GM13977 (cell line): Measurements from ENCODE around the gene FHL2.

ENCODE experiments used
- DNase-seq: peaks from one replicate; pipeline ENCODE4 v3.0.0; 2012; ENCODE audit warnings: low spot score
- in situ Hi-C: fragments of 300-500 bp; cut with MboI; formaldehyde crosslinking; loops from one replicate; pipeline ENCODE4 v1.12.0; 2022; ENCODE audit warnings: low sequenced_read_pairs, low pct_unique_long_range_greater_than_20kb, mixed read lengths, inconsistent platforms; ENCODE audit not compliant: unreplicated experiment
- TF ChIP-seq, protein P1 (sequence below): IDR thresholded peaks from 2 replicates; pipeline ENCODE4 v1.5.1; 2012; ENCODE audit warnings: mild to moderate bottlenecking, control low read depth; ENCODE audit not compliant: insufficient read depth; ENCODE audit errors: extremely low read depth, missing control alignments

Gene FHL2

DNA sequence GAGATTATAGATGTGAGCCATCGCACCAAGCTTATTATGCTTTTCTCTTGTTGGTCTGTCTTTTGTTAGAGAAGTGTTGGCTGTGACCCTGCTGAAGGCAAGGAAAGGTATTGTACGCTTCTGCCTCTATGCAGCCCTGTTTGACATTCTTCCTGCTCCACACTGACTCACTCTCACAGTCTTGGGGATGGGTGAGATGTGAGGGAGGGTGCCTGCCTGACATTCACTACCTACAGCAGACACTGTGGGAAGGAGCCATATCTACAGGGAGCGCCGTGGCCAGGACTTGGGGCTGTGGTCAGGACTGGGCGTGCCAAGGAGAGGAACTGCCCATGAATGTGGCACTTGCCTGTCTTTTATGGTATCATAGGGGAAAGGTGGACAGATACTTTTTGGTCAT lies 43.9 kb upstream of the FHL2 start:
- TF ChIP-seq, protein P1, sequence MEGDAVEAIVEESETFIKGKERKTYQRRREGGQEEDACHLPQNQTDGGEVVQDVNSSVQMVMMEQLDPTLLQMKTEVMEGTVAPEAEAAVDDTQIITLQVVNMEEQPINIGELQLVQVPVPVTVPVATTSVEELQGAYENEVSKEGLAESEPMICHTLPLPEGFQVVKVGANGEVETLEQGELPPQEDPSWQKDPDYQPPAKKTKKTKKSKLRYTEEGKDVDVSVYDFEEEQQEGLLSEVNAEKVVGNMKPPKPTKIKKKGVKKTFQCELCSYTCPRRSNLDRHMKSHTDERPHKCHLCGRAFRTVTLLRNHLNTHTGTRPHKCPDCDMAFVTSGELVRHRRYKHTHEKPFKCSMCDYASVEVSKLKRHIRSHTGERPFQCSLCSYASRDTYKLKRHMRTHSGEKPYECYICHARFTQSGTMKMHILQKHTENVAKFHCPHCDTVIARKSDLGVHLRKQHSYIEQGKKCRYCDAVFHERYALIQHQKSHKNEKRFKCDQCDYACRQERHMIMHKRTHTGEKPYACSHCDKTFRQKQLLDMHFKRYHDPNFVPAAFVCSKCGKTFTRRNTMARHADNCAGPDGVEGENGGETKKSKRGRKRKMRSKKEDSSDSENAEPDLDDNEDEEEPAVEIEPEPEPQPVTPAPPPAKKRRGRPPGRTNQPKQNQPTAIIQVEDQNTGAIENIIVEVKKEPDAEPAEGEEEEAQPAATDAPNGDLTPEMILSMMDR, result no peak
- no peak for DNase-seq
- in situ Hi-C loops, result no loop called here

DNA sequence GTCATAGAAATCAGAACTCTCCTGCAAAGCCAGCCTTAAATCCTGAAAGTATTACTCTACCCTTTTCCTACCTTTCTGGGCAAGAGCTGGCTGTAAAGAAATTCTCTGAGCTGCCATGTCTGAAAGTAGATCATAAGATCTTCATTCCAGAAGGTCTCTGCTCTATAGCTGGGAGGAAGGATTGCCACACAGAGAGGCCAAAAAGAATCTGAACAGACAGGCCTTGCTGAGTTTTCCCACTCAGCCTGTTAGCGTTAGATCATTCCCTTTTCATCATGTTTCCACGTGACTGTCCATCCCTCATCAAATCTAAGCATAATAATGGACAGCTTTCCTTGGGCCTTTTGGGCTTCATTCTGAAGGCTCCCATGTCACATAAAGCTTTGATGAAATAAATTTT lies 43.2 kb upstream of the FHL2 start:
- in situ Hi-C loops, result no loop called here
- no peak for DNase-seq

DNA sequence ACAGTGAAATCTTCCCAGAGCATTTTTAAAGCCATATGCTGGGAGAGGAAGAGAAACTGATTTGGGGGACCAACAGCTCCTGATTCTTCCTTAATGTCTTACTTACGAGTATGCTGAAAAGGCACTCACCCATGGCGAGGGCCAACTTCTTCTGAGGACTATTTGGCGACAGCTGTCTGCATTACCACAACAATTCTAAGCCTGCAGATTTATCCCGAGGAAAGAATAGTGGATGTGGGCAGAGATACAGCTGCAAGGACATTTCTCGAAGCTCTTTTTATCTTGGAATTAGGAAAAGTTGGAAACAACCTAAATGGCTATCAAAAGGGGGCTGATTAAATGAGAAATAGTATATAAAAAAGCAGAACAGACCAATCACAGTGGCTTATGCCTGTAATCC lies 40.3 kb upstream of the FHL2 start:
- no peak for DNase-seq
- in situ Hi-C loops, result no loop called here
- TF ChIP-seq, protein P1, result no peak

More for the DNA sequence above, 43.2 kb upstream of the FHL2 start:
- TF ChIP-seq, protein P1, result no peak

DNA sequence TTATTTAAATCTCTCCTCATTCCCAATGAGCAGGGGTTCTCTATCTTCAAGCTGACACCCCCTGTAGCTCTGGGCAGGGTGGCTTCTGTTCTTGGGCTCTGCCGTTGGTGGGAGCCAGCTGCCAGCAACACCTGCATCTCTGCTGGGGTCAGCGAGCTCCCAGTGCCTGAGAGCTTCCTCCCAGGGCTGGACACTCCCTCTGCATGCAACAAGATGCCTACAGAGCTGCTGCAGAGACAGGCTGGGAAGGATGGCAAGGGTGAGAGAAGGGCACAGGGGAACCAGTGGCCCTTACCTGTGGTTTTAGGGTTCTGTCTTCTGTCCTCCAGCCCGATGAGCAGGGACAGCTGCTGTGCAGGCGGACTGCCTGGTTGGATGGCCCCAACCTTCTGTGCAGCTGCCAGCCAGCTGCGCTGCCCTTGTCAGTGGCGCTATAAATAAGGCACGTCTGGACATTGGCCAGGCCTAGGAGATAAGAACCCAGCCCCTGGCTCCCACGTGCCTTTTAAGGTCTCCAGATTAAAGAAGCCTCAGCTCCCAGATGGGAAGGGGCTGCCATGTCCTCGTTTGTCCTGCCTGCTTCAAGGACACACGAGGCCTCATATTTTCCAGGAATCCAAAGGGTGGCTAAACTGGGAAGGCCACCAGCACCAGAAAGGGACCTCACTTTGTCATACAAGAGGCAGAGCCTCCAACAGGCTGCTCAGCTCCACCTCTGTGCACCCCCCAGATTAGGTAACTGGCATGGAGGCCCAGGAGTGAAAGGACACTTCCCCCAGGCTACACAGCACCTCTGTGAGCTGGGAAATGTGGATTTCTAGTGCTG lies 39.5 kb upstream of the FHL2 start:
- DNase-seq, result no peak
- in situ Hi-C loops, result no loop called here
- TF ChIP-seq, protein P1, result no peak

DNA sequence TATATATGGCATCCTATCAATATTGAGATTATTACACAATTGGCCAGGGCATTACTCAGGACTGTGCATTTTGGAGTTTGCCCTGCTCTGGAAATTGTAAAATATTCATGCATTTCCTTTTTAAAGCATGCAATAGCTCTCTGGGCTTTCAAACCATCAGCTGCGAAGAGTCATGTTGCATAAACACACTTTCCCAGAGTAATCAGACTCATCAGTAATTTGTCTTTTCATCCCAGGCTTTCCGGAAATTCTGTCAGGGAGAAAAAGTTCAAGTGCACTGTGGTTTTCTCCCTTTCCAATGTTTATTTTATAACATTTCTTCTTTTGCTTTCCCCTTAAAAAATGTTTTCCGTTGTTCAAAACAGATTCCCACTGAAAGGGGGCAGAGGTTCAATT lies 38.9 kb upstream of the FHL2 start:
- in situ Hi-C loops, result no loop called here

DNA sequence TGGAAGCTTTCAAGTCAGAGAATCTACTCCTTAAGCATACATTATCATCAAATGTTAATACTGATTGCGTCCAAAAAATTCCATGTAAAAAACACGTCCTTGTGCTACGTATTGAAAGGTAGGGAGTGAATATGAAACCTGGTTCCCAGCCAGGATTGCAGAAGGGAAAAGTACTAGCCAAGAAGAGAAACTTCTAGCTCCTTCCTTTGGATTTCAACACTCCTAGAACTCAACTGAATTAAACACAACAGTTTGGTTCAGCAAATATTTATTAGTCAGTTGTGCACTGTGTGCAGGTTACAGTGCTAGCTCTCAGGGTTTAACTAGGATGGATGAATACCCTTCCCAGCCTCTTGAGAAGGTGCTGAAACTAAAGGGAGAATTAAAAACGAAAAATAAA lies 33.9 kb upstream of the FHL2 start:
- no peak for DNase-seq
- in situ Hi-C loops, result no loop called here
- TF ChIP-seq, protein P1, result no peak

More for the DNA sequence above, 38.9 kb upstream of the FHL2 start:
- no peak for DNase-seq
- TF ChIP-seq, protein P1, result no peak

DNA sequence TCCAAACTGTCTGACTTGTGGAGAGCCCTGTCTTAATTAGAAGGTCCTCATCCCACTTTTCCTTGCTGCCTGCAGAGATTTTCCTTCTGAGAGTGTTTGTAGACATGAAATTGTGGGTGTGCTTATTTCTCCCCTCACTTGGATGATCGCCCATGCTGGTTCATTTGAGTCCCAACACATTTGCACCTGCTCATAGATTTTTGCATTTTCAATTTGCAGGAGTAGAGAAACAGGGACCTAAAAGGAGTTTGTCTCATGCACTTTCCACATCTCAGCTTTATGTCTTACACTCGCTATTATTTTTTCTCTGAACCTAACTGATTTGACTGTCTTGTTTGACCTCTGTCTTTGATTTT lies 33.2 kb upstream of the FHL2 start:
- DNase-seq, result no peak
- TF ChIP-seq, protein P1, result no peak
- in situ Hi-C loops, result no loop called here
